Lower lobe of right lung (tissue), 2 donors: ENCODE results near the gene LAMTOR3. TPM values are rescaled to one million over a fixed set of nuclear protein-coding genes. Genes with fewer than 3 reads are reported as not detected.

Experiments used
- ATAC-seq, 2 donors: fragments of 200-7000 bp; cut with Tn5 transposase; one replicate each; pipeline ENCODE4 v1.9.1; 2020 to 2022; ENCODE audit warnings: mild to moderate bottlenecking in 2 of 2, moderate library complexity in 2 of 2
- DNase-seq: peaks from one replicate; pipeline ENCODE4 v3.0.0-alpha.2; 2020
- H3K27ac ChIP-seq: fragments of 200-600 bp; one replicate; pipeline ENCODE4 v1.8.0; 2022
- H3K27me3 ChIP-seq: fragments of 200-600 bp; one replicate; pipeline ENCODE4 v1.8.0; 2022; ENCODE audit warnings: low read depth
- H3K36me3 ChIP-seq: fragments of 200-600 bp; one replicate; pipeline ENCODE4 v1.8.0; 2022; ENCODE audit warnings: mild to moderate bottlenecking
- H3K4me1 ChIP-seq: fragments of 200-600 bp; one replicate; pipeline ENCODE4 v1.8.0; 2022
- H3K4me3 ChIP-seq: fragments of 200-600 bp; one replicate; pipeline ENCODE4 v1.8.0; 2022; ENCODE audit warnings: mild to moderate bottlenecking
- H3K9me3 ChIP-seq: fragments of 200-600 bp; one replicate; pipeline ENCODE4 v1.8.0; 2022
- CTCF ChIP-seq: fragments of 200-600 bp; IDR thresholded peaks from one replicate; pipeline ENCODE4 v1.8.0; 2022; ENCODE audit warnings: antibody characterized with exemption, mild to moderate bottlenecking
- intact Hi-C: fragments of 100-400 bp; cut with DNase I; formaldehyde crosslinking; loops from one replicate; pipeline ENCODE4 v1.11.0; 2022
- total RNA-seq: library from RNA; stranded (reverse); fragmentation: NEBNext Ultra II Directional; extraction: Animal tissue kit (Norgen Biotek cat#: 25700); gene quantifications from one replicate; pipeline ENCODE4 v1.2.1, GENCODE V29; 2021
- donor health status: DM: no; HTN: yes; CAD: no; lungs with severe emphysema.

The LAMTOR3 gene
- total RNA-seq, 1 donor from 2014 or later = 47.7 TPM

GRCh38 chr4:99843413-99843812, 50.8 kb downstream of the LAMTOR3 start:
- no peak overlapping the region for H3K27ac ChIP-seq
- no peak overlapping the region for H3K4me3 ChIP-seq
- intact Hi-C loops = no loop called here
- no peaks in the 10 kb centered on the region for H3K27me3 ChIP-seq
- DNase-seq (no peak), ATAC-seq (no peak)
- no peak for TF ChIP-seq CTCF
- no peaks in the 10 kb centered on the region for H3K9me3 ChIP-seq
- H3K36me3 ChIP-seq = no peaks in the 10 kb centered on the region
- peaks cover 6% of the 10 kb centered on the region for H3K4me1 ChIP-seq

- H3K36me3 ChIP-seq = no peaks in the 10 kb centered on the region
- ATAC-seq = no peak
- intact Hi-C loops = no loop called here
These were observed 53.1 kb downstream of the LAMTOR3 start for GRCh38 chr4:99841129-99841528.

GRCh38 chr4:99838927-99839326, 55.3 kb downstream of the LAMTOR3 start:
- Histone ChIP-seq H3K4me1 (no peaks in the 10 kb centered on the region), H3K27me3 (no peaks in the 10 kb centered on the region), H3K4me3 (no peak overlapping the region), H3K9me3 (no peaks in the 10 kb centered on the region), H3K27ac (no peak overlapping the region), H3K36me3 (no peaks in the 10 kb centered on the region)
- ATAC-seq (peak in 1 of 2 donors; percentile 81), DNase-seq (no peak)
- no peak for TF ChIP-seq CTCF
- intact Hi-C loops = no loop called here

More at GRCh38 chr4:99841129-99841528, 53.1 kb downstream of the LAMTOR3 start:
- Histone ChIP-seq H3K9me3 (no peaks in the 10 kb centered on the region), H3K4me3 (no peak overlapping the region), H3K4me1 (no peaks in the 10 kb centered on the region), H3K27ac (no peak overlapping the region), H3K27me3 (no peaks in the 10 kb centered on the region)
- TF ChIP-seq CTCF = no peak
- DNase-seq = no peak

- Histone ChIP-seq H3K27ac (no peak overlapping the region), H3K27me3 (no peaks in the 10 kb centered on the region), H3K9me3 (no peaks in the 10 kb centered on the region), H3K4me3 (no peak overlapping the region), H3K4me1 (peaks cover 15% of the 10 kb centered on the region), H3K36me3 (no peaks in the 10 kb centered on the region)
- TF ChIP-seq CTCF = no peak
- DNase-seq (no peak), ATAC-seq (no peak)
- intact Hi-C loops = no loop called here
These were observed 58.3 kb downstream of the LAMTOR3 start for GRCh38 chr4:99835942-99836341.

- Histone ChIP-seq H3K36me3 (no peaks in the 10 kb centered on the region), H3K27ac (no peak overlapping the region), H3K4me3 (no peak overlapping the region), H3K9me3 (no peaks in the 10 kb centered on the region), H3K27me3 (no peaks in the 10 kb centered on the region), H3K4me1 (peaks cover 15% of the 10 kb centered on the region)
- no peak for ATAC-seq
- intact Hi-C loops = no loop called here
- no peak for TF ChIP-seq CTCF
- no peak for DNase-seq
These were observed 59.7 kb downstream of the LAMTOR3 start for GRCh38 chr4:99834569-99834968.

- Histone ChIP-seq H3K9me3 (no peaks in the 10 kb centered on the region), H3K27ac (no peak overlapping the region), H3K4me3 (no peak overlapping the region), H3K4me1 (peaks cover 15% of the 10 kb centered on the region), H3K27me3 (no peaks in the 10 kb centered on the region), H3K36me3 (no peaks in the 10 kb centered on the region)
- intact Hi-C loops = no loop called here
- ATAC-seq = no peak
- no peak for TF ChIP-seq CTCF
- DNase-seq = no peak
These were observed 60.5 kb downstream of the LAMTOR3 start for GRCh38 chr4:99833756-99834155.
